ENCODE data around the gene DUSP1. TPM values are rescaled to one million over a fixed set of nuclear protein-coding genes. Genes with fewer than 3 reads are reported as not detected.
A peak's percentile ranks its signal among the peaks of the same experiment; 100 is the strongest.

Gene DUSP1
- total and polyA plus RNA-seq, 9 of the 15 experiments (the other 6 are each of a cell fraction or from before 2014, with no cell fraction given), result 2.1 to 14.2 (median 8.5) TPM

DNA sequence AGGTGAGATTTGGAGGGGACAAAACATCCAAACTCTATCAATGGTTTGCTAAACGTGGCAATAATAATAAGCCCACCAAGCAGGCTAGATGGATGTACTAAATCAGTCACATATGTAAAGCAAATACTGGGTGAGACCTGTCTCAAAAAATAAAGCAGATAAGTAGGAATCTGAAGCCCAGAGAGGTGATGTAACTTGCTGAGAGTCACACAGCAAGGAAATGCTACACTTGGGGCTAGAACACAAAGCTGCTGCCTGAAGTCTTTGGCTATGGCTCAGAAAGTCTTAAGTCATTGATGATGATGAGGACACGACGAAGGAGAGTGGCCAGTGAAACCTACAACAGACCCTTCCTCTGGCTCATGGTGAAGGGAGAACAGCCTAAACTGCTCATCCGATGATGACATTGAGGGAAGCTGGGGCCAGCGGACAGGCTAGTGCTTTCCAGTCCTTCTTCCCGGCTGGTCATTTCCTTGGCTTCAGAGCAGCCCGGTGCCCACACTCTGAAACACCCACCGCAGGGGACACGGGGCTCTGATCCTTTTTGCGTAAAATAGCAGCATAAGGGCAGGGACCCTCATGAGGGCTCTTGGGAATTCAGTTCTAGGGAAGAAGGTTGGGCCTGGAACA, 14.1 kb downstream of the DUSP1 start:
- no peak overlapping the region for H3K9ac ChIP-seq (ENCODE audit: insufficient read depth in 1 of 2, low read depth in 2 of 2, low read length in 2 of 2)
- H4K20me1 ChIP-seq (replicated peaks; ENCODE audit: control insufficient read depth, insufficient read depth, low read length), result no peaks in the 10 kb centered on the region
- H3K36me3 ChIP-seq (ENCODE audit: control insufficient read depth, insufficient read depth, low read length), result no peaks in the 10 kb centered on the region
- WGBS (ENCODE audit: insufficient coverage, low coverage, missing lambda C conversion rate), result 23% methylated on average over 10 of the region's 10 CpGs
- peaks cover 19 to 26% of the 10 kb centered on the region in 2 experiments; a peak in 4 of 5 replicates for H3K27me3 ChIP-seq (ENCODE audit: control insufficient read depth in 2 of 2, insufficient read depth in 2 of 2, low read length in 2 of 2)
- no peaks in the 10 kb centered on the region for H3K9me3 ChIP-seq (replicated peaks; ENCODE audit: control insufficient read depth, insufficient read depth, low read depth, low read length)
- H3K4me1 ChIP-seq (replicated peaks in 1 of 2; ENCODE audit: control insufficient read depth in 2 of 2, insufficient read depth in 2 of 2, low read length in 2 of 2), result peaks cover 7 to 10% of the 10 kb centered on the region in 2 experiments; a peak in 2 of 5 replicates
- ChIA-PET POLR2A (interaction anchor here (1.2 kb wide), 1 partner anchor 10 kb away, joined by 3 read pairs; no protein-coding TSS in a partner anchor), CTCF (ENCODE audit: low intra/inter-chr PET ratio) (no interaction called here)
- no peak for FAIRE-seq
- ATAC-seq, result no peak
- H3K27ac ChIP-seq (ENCODE audit: extremely low read depth, low read depth, low read length), result no peak overlapping the region
- intact Hi-C loops (cut with micrococcal nuclease) (no loop called here), in situ Hi-C loops (cut with MboI) (no loop called here)
- no peak overlapping the region for H2AFZ ChIP-seq (ENCODE audit: low read depth, low read length)
- no peak overlapping the region for H3K4me2 ChIP-seq (ENCODE audit: insufficient read depth, low read length)
- no peaks in the 10 kb centered on the region for H3K79me2 ChIP-seq (ENCODE audit: control insufficient read depth, insufficient read depth, low read length)
- BruUV-seq (replicated peaks), result no TSS peak
- H3K9me1 ChIP-seq (ENCODE audit: control insufficient read depth, insufficient read depth, low read length), result no peaks in the 10 kb centered on the region
- H3K4me3 ChIP-seq, result no peak overlapping the region
- no peak for DNase-seq (ENCODE audit: extremely low read depth in 1 of 4, low spot score in 3 of 4)
- TF ChIP-seq GATAD2B (IDR thresholded peaks at IDR 0.05; ENCODE audit: borderline replicate concordance), result no peak
- TF ChIP-seq SP1 (CRISPR knock-in tag; IDR thresholded peaks at IDR 0.05), result no peak
- TF ChIP-seq SMAD2 (IDR thresholded peaks at IDR 0.05; ENCODE audit: low read depth, low read length), result no peak
- TF ChIP-seq, protein P1, sequence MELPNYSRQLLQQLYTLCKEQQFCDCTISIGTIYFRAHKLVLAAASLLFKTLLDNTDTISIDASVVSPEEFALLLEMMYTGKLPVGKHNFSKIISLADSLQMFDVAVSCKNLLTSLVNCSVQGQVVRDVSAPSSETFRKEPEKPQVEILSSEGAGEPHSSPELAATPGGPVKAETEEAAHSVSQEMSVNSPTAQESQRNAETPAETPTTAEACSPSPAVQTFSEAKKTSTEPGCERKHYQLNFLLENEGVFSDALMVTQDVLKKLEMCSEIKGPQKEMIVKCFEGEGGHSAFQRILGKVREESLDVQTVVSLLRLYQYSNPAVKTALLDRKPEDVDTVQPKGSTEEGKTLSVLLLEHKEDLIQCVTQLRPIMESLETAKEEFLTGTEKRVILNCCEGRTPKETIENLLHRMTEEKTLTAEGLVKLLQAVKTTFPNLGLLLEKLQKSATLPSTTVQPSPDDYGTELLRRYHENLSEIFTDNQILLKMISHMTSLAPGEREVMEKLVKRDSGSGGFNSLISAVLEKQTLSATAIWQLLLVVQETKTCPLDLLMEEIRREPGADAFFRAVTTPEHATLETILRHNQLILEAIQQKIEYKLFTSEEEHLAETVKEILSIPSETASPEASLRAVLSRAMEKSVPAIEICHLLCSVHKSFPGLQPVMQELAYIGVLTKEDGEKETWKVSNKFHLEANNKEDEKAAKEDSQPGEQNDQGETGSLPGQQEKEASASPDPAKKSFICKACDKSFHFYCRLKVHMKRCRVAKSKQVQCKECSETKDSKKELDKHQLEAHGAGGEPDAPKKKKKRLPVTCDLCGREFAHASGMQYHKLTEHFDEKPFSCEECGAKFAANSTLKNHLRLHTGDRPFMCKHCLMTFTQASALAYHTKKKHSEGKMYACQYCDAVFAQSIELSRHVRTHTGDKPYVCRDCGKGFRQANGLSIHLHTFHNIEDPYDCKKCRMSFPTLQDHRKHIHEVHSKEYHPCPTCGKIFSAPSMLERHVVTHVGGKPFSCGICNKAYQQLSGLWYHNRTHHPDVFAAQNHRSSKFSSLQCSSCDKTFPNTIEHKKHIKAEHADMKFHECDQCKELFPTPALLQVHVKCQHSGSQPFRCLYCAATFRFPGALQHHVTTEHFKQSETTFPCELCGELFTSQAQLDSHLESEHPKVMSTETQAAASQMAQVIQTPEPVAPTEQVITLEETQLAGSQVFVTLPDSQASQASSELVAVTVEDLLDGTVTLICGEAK (IDR thresholded peaks at IDR 0.05), result no peak
- TF ChIP-seq, protein P1 (CRISPR knock-in tag; IDR thresholded peaks at IDR 0.05), result no peak
- no peak for TF ChIP-seq SMC3 (conservative IDR thresholded peaks at IDR 0.05; ENCODE audit: insufficient read depth, low read depth, low read length)
- no peak for TF ChIP-seq ETV6 (IDR thresholded peaks at IDR 0.05; ENCODE audit: borderline replicate concordance in 1 of 2, low read depth in 2 of 2, low read length in 1 of 2)
- no peak for TF ChIP-seq ETV6 (CRISPR knock-in tag; IDR thresholded peaks at IDR 0.05; ENCODE audit: borderline replicate concordance)
- no peak for TF ChIP-seq GATA2 (CRISPR knock-in tag; IDR thresholded peaks at IDR 0.05)
- TF ChIP-seq, protein P2, sequence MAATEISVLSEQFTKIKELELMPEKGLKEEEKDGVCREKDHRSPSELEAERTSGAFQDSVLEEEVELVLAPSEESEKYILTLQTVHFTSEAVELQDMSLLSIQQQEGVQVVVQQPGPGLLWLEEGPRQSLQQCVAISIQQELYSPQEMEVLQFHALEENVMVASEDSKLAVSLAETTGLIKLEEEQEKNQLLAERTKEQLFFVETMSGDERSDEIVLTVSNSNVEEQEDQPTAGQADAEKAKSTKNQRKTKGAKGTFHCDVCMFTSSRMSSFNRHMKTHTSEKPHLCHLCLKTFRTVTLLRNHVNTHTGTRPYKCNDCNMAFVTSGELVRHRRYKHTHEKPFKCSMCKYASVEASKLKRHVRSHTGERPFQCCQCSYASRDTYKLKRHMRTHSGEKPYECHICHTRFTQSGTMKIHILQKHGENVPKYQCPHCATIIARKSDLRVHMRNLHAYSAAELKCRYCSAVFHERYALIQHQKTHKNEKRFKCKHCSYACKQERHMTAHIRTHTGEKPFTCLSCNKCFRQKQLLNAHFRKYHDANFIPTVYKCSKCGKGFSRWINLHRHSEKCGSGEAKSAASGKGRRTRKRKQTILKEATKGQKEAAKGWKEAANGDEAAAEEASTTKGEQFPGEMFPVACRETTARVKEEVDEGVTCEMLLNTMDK (IDR thresholded peaks at IDR 0.05; ENCODE audit: borderline replicate concordance, insufficient read depth, low read depth, low read length, poor library complexity, severe bottlenecking), result no peak
- peak; percentile 41 for TF ChIP-seq RBM25 (IDR thresholded peaks at IDR 0.05; ENCODE audit: low read depth, low read length, severe bottlenecking)
